ENCODE results near the gene MED10.

DNA sequence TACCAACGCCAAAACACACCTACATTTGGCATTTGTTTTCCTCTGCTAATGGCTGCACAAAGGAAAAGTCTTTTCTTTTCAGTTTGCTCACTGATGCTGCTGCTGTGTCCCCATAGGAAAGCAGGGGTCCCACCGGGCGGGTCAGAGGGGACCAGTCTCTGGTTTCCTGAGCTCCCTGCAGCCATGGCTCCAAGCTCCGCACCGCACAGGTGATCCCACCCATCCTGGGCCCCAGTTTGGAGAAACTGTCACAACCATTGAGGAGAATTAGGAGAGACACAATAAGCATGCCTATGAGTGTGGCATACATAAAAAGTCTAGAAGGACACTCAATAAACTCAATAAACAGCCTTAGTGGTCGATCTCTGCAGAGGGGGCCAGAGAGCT, 19.9 kb downstream of the MED10 start:
- no peak for TF ChIP-seq EZH2 (IDR thresholded peaks at IDR 0.05; ENCODE audit: borderline replicate concordance, insufficient read depth, low read length, poor library complexity, severe bottlenecking)
- no peak for TF ChIP-seq MXI1 (conservative IDR thresholded peaks at IDR 0.05; ENCODE audit: poor library complexity, severe bottlenecking)
- TF ChIP-seq, protein P1, sequence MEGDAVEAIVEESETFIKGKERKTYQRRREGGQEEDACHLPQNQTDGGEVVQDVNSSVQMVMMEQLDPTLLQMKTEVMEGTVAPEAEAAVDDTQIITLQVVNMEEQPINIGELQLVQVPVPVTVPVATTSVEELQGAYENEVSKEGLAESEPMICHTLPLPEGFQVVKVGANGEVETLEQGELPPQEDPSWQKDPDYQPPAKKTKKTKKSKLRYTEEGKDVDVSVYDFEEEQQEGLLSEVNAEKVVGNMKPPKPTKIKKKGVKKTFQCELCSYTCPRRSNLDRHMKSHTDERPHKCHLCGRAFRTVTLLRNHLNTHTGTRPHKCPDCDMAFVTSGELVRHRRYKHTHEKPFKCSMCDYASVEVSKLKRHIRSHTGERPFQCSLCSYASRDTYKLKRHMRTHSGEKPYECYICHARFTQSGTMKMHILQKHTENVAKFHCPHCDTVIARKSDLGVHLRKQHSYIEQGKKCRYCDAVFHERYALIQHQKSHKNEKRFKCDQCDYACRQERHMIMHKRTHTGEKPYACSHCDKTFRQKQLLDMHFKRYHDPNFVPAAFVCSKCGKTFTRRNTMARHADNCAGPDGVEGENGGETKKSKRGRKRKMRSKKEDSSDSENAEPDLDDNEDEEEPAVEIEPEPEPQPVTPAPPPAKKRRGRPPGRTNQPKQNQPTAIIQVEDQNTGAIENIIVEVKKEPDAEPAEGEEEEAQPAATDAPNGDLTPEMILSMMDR (IDR thresholded peaks at IDR 0.05; ENCODE audit: poor library complexity, severe bottlenecking): no peak
- TF ChIP-seq EP300 (conservative IDR thresholded peaks at IDR 0.05; ENCODE audit: poor library complexity, severe bottlenecking): no peak
- no peak for TF ChIP-seq SMC3 (conservative IDR thresholded peaks at IDR 0.05; ENCODE audit: poor library complexity)
- no peak for TF ChIP-seq POLR2AphosphoS5 (IDR thresholded peaks at IDR 0.05)
- no peak for TF ChIP-seq RAD21 (conservative IDR thresholded peaks at IDR 0.05)
- TF ChIP-seq TAF1 (IDR thresholded peaks at IDR 0.05; ENCODE audit: low read depth): no peak
